Tibial nerve (tissue), 3 donors: Measurements from ENCODE around the gene KIAA0319L.

Experiments
- POLR2A ChIP-seq, 2 donors: fragments of 450-650 bp; IDR thresholded peaks; one replicate each; pipeline ENCODE4 v1.6.1; 2017; ENCODE audit warnings: antibody characterized with exemption in 2 of 2, mild to moderate bottlenecking in 2 of 2, moderate library complexity in 2 of 2
- TF ChIP-seq, protein P1 (sequence below), 5 experiments: fragments of 200-600 bp in 3 of 5; fragments of 450-650 bp in 2 of 5; sonication (generic) in 3 of 5; IDR thresholded peaks; one replicate each; pipeline ENCODE4 v1.5.1; 2016 to 2019; ENCODE audit warnings: antibody characterized with exemption in 5 of 5, mild to moderate bottlenecking in 3 of 5, moderate library complexity in 2 of 5

DNA sequence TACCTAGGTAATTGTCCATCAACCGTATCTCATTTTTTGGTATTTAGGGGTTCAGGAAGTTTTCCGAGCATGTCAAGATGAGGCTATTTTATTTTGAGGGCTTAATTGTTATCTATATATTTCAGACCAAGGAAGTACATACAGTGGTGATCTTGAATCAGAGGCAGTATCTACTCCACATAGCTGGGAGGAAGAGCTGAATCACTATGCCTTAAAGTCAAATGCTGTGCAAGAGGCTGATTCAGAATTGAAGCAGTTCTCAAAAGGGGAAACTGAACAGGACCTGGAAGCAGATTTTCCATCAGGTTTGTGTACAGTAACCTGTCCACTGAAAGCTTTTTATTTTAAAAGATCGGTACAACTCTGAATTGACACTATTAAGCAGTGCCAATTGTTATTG, 158.5 kb downstream of the KIAA0319L start:
- no peak for TF ChIP-seq POLR2A (IDR thresholded peaks at IDR 0.05)
- TF ChIP-seq, protein P1, sequence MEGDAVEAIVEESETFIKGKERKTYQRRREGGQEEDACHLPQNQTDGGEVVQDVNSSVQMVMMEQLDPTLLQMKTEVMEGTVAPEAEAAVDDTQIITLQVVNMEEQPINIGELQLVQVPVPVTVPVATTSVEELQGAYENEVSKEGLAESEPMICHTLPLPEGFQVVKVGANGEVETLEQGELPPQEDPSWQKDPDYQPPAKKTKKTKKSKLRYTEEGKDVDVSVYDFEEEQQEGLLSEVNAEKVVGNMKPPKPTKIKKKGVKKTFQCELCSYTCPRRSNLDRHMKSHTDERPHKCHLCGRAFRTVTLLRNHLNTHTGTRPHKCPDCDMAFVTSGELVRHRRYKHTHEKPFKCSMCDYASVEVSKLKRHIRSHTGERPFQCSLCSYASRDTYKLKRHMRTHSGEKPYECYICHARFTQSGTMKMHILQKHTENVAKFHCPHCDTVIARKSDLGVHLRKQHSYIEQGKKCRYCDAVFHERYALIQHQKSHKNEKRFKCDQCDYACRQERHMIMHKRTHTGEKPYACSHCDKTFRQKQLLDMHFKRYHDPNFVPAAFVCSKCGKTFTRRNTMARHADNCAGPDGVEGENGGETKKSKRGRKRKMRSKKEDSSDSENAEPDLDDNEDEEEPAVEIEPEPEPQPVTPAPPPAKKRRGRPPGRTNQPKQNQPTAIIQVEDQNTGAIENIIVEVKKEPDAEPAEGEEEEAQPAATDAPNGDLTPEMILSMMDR (IDR thresholded peaks at IDR 0.05): no peak
